CD4-positive, alpha-beta memory T cell (primary cell): ENCODE data around the gene LDB2. TPM values are rescaled to one million over a fixed set of nuclear protein-coding genes. Genes with fewer than 3 reads are reported as not detected.
A peak's percentile ranks its signal among the peaks of the same experiment; 100 is the strongest.
"Not testable (repeated sequence)": the region's sequence is repeated elsewhere in the genome, so short reads cannot be mapped to it uniquely, and the experiment has no call there.

Source experiments
- CTCF ChIA-PET: fragments of 350-600 bp; sonication (Branson Sonifier 250); formaldehyde crosslinking; loops from one replicate; lab custom pipeline; 2021; ENCODE audit warnings: inconsistent platforms; ENCODE audit not compliant: partially characterized antibody; lab: Charles Lee
- POLR2A ChIA-PET: fragments of 350-600 bp; sonication (Branson Sonifier 250); formaldehyde crosslinking; loops from one replicate; lab custom pipeline; 2021; ENCODE audit not compliant: partially characterized antibody; lab: Charles Lee
- DNase-seq, 5 donors: peaks; one replicate each; pipeline versions ENCODE4 v3.0.0 to v3.0.0-alpha.2; 2020 to 2022; ENCODE audit warnings: mixed read lengths in 1 of 5
- H3K27ac ChIP-seq: one replicate; pipeline ENCODE4 v1.7.0; 2013; ENCODE audit warnings: low read depth, low read length
- H3K27me3 ChIP-seq: 2 replicates; pipeline ENCODE4 v1.7.0; 2013; ENCODE audit warnings: mild to moderate bottlenecking, low read length, moderate library complexity; ENCODE audit not compliant: insufficient read depth
- H3K36me3 ChIP-seq: 2 replicates; pipeline ENCODE4 v1.7.0; 2013; ENCODE audit warnings: mild to moderate bottlenecking, low read length, moderate library complexity; ENCODE audit not compliant: insufficient read depth
- H3K4me1 ChIP-seq: 2 replicates; pipeline ENCODE4 v1.7.0; 2013; ENCODE audit warnings: mild to moderate bottlenecking, low read length, moderate library complexity; ENCODE audit not compliant: insufficient read depth
- H3K4me3 ChIP-seq, 2 donors: one replicate each; pipeline ENCODE4 v1.7.0; 2013; ENCODE audit warnings: low read length in 2 of 2, mild to moderate bottlenecking in 1 of 2
- H3K9me3 ChIP-seq, 2 donors: one replicate each; pipeline ENCODE4 v1.7.0; 2013; ENCODE audit warnings: low read length in 2 of 2, control low read depth in 1 of 2; ENCODE audit not compliant: control insufficient read depth in 1 of 2
- H3K27ac Mint-ChIP-seq, 7 donors: one replicate each; pipeline ENCODE4 v1.8.0; 2020 to 2021; ENCODE audit warnings: mixed read lengths in 7 of 7, mild to moderate bottlenecking in 6 of 7, inconsistent platforms in 3 of 7, moderate library complexity in 3 of 7
- H3K27me3 Mint-ChIP-seq, 2 donors: one replicate each; pipeline ENCODE4 v1.8.0; 2020 to 2021; ENCODE audit warnings: mixed read lengths in 2 of 2
- H3K36me3 Mint-ChIP-seq, 2 donors: one replicate each; pipeline ENCODE4 v1.8.0; 2020 to 2021; ENCODE audit warnings: mixed read lengths in 2 of 2, inconsistent platforms in 1 of 2, mild to moderate bottlenecking in 1 of 2
- H3K4me1 Mint-ChIP-seq, 4 donors: one replicate each; pipeline ENCODE4 v1.8.0; 2020 to 2021; ENCODE audit warnings: mixed read lengths in 4 of 4, mild to moderate bottlenecking in 1 of 4
- H3K4me3 Mint-ChIP-seq, 8 donors: one replicate each; pipeline ENCODE4 v1.8.0; 2020 to 2021; ENCODE audit warnings: mixed read lengths in 8 of 8, mild to moderate bottlenecking in 7 of 8, moderate library complexity in 6 of 8, inconsistent platforms in 3 of 8
- H3K9me3 Mint-ChIP-seq, 8 donors: one replicate each; pipeline ENCODE4 v1.8.0; 2020 to 2021; ENCODE audit warnings: mixed read lengths in 8 of 8, mild to moderate bottlenecking in 5 of 8, inconsistent platforms in 3 of 8, moderate library complexity in 1 of 8
- intact Hi-C: fragments of 100-400 bp; cut with micrococcal nuclease; formaldehyde crosslinking; loops from one replicate; pipeline ENCODE4 v1.15.1; 2023
- polyA plus RNA-seq, 2 donors: library from polyadenylated mRNA; unstranded; fragments of 300-500 nt; fragmentation: Illumina TruSeq; gene quantifications; one replicate each; pipeline ENCODE4 v1.2.3, GENCODE V29; 2021
- total RNA-seq, 2 experiments: library from RNA; stranded (reverse); gene quantifications; one replicate each; pipeline ENCODE4 v1.2.3, GENCODE V29; 2021

LDB2 gene
- total and polyA plus RNA-seq, 4 experiments from 2014 or later = not detected

GRCh38 chr4:16574981-16575380 is 323.5 kb downstream of the LDB2 start:
- no peaks in the 10 kb centered on the region for H3K36me3 Mint-ChIP-seq
- no peak overlapping the region for H3K4me3 Mint-ChIP-seq
- H3K27me3 Mint-ChIP-seq = no peaks in the 10 kb centered on the region
- H3K9me3 ChIP-seq = no peaks in the 10 kb centered on the region
- CTCF ChIA-PET = no interaction called here
- intact Hi-C loops = no loop called here
- POLR2A ChIA-PET = no interaction called here
- no peaks in the 10 kb centered on the region for H3K36me3 ChIP-seq
- no peak overlapping the region for H3K27ac Mint-ChIP-seq
- H3K9me3 Mint-ChIP-seq = peaks cover 0 to 10% (median under 1%) of the 10 kb centered on the region in 8 donors
- H3K27ac ChIP-seq = no peak overlapping the region
- H3K4me1 ChIP-seq = no peaks in the 10 kb centered on the region
- H3K27me3 ChIP-seq = no peaks in the 10 kb centered on the region
- H3K4me1 Mint-ChIP-seq = no peaks in the 10 kb centered on the region
- H3K4me3 ChIP-seq = no peak overlapping the region
- DNase-seq = no peak

- ChIA-PET CTCF (interaction anchor here (1.6 kb wide), 1 partner anchor 10 kb away, joined by 3 read pairs; no protein-coding TSS in a partner anchor), POLR2A (no interaction called here)
- Histone ChIP-seq H3K27ac (no peak overlapping the region), H3K36me3 (no peaks in the 10 kb centered on the region), H3K4me3 (no peak overlapping the region), H3K4me1 (no peaks in the 10 kb centered on the region), H3K9me3 (no peaks in the 10 kb centered on the region), H3K27me3 (no peaks in the 10 kb centered on the region)
- no peaks in the 10 kb centered on the region for H3K27me3 Mint-ChIP-seq
- H3K36me3 Mint-ChIP-seq = no peaks in the 10 kb centered on the region
- no peaks in the 10 kb centered on the region for H3K4me1 Mint-ChIP-seq
- no peak overlapping the region for H3K4me3 Mint-ChIP-seq
- H3K9me3 Mint-ChIP-seq = peaks cover 0 to 14% (median under 1%) of the 10 kb centered on the region in 8 donors
- H3K27ac Mint-ChIP-seq = no peak overlapping the region
- intact Hi-C loops = no loop called here
- DNase-seq = no peak
Measured at GRCh38 chr4:16573739-16574138, 324.7 kb downstream of the LDB2 start.

- H3K36me3 ChIP-seq = no peaks in the 10 kb centered on the region
- no peak overlapping the region for H3K27ac ChIP-seq
- no peaks in the 10 kb centered on the region for H3K9me3 ChIP-seq
- no peaks in the 10 kb centered on the region for H3K27me3 ChIP-seq
- ChIA-PET CTCF (interaction anchor here (1.6 kb wide), 1 partner anchor 9 kb away, joined by 3 read pairs; no protein-coding TSS in a partner anchor), POLR2A (no interaction called here)
- Mint-ChIP-seq H3K36me3 (no peaks in the 10 kb centered on the region), H3K4me1 (no peaks in the 10 kb centered on the region), H3K27me3 (no peaks in the 10 kb centered on the region), H3K4me3 (no peak overlapping the region), H3K27ac (no peak overlapping the region), H3K9me3 (peaks cover 0 to 14% (median under 1%) of the 10 kb centered on the region in 8 donors)
- H3K4me3 ChIP-seq = no peak overlapping the region
- DNase-seq = no peak
- no peaks in the 10 kb centered on the region for H3K4me1 ChIP-seq
- intact Hi-C loops = no loop called here
Measured at GRCh38 chr4:16573206-16573605, 325.2 kb downstream of the LDB2 start.

GRCh38 chr4:16572631-16573030 is 325.8 kb downstream of the LDB2 start:
- Histone ChIP-seq H3K27me3 (no peaks in the 10 kb centered on the region), H3K27ac (no peak overlapping the region), H3K36me3 (no peaks in the 10 kb centered on the region), H3K4me1 (no peaks in the 10 kb centered on the region), H3K9me3 (no peaks in the 10 kb centered on the region), H3K4me3 (no peak overlapping the region)
- intact Hi-C loops = no loop called here
- POLR2A ChIA-PET = no interaction called here
- Mint-ChIP-seq H3K4me3 (no peak overlapping the region), H3K4me1 (no peaks in the 10 kb centered on the region), H3K36me3 (no peaks in the 10 kb centered on the region), H3K9me3 (peaks cover 0 to 14% (median under 1%) of the 10 kb centered on the region in 8 donors), H3K27ac (peak overlapping the region in 1 of 7 donors; percentile 72), H3K27me3 (no peaks in the 10 kb centered on the region)
- CTCF ChIA-PET = interaction anchor here (1.6 kb wide), 1 partner anchor 9 kb away, joined by 3 read pairs; no protein-coding TSS in a partner anchor
- no peak for DNase-seq

GRCh38 chr4:16572161-16572560 is 326.3 kb downstream of the LDB2 start:
- Histone ChIP-seq H3K4me3 (no peak overlapping the region), H3K27ac (no peak overlapping the region), H3K4me1 (no peaks in the 10 kb centered on the region), H3K27me3 (no peaks in the 10 kb centered on the region), H3K9me3 (no peaks in the 10 kb centered on the region), H3K36me3 (no peaks in the 10 kb centered on the region)
- Mint-ChIP-seq H3K4me3 (no peak overlapping the region), H3K27me3 (no peaks in the 10 kb centered on the region), H3K27ac (no peak overlapping the region), H3K4me1 (no peaks in the 10 kb centered on the region), H3K9me3 (peaks cover 0 to 14% (median under 1%) of the 10 kb centered on the region in 8 donors), H3K36me3 (no peaks in the 10 kb centered on the region)
- intact Hi-C loops = no loop called here
- ChIA-PET POLR2A (no interaction called here), CTCF (no interaction called here)
- no peak for DNase-seq

GRCh38 chr4:16569790-16570189 is 328.7 kb downstream of the LDB2 start:
- no peak overlapping the region for H3K4me3 ChIP-seq
- no peaks in the 10 kb centered on the region for H3K27me3 ChIP-seq
- Mint-ChIP-seq H3K36me3 (no peaks in the 10 kb centered on the region), H3K9me3 (peaks cover 0 to 8% (median 0%) of the 10 kb centered on the region in 8 donors), H3K27ac (no peak overlapping the region), H3K27me3 (no peaks in the 10 kb centered on the region), H3K4me3 (no peak overlapping the region), H3K4me1 (no peaks in the 10 kb centered on the region)
- no peaks in the 10 kb centered on the region for H3K4me1 ChIP-seq
- CTCF ChIA-PET = no interaction called here
- intact Hi-C loops = no loop called here
- H3K9me3 ChIP-seq = no peaks in the 10 kb centered on the region
- POLR2A ChIA-PET = no interaction called here
- DNase-seq = no peak
- H3K27ac ChIP-seq = no peak overlapping the region
- H3K36me3 ChIP-seq = no peaks in the 10 kb centered on the region

- H3K9me3 ChIP-seq, H3K27me3 Mint-ChIP-seq, H3K36me3 ChIP-seq, H3K4me1 Mint-ChIP-seq, H3K4me3 Mint-ChIP-seq, H3K27ac Mint-ChIP-seq, H3K4me1 ChIP-seq, H3K27me3 ChIP-seq, H3K36me3 Mint-ChIP-seq, H3K4me3 ChIP-seq, DNase-seq, CTCF ChIA-PET, POLR2A ChIA-PET, intact Hi-C loops, H3K27ac ChIP-seq: not testable (repeated sequence)
- peaks cover 0 to 10% (median 7%) of the 10 kb centered on the region in 8 donors for H3K9me3 Mint-ChIP-seq
Measured at GRCh38 chr4:16557316-16557715, 341.1 kb downstream of the LDB2 start.

GRCh38 chr4:16555156-16555555 is 343.3 kb downstream of the LDB2 start:
- Histone ChIP-seq H3K27ac (no peak overlapping the region), H3K36me3 (no peaks in the 10 kb centered on the region), H3K9me3 (no peaks in the 10 kb centered on the region), H3K27me3 (no peaks in the 10 kb centered on the region), H3K4me1 (no peaks in the 10 kb centered on the region), H3K4me3 (no peak overlapping the region)
- Mint-ChIP-seq H3K27me3 (peaks cover 0 to under 1% of the 10 kb centered on the region in 2 donors), H3K36me3 (no peaks in the 10 kb centered on the region), H3K4me1 (no peaks in the 10 kb centered on the region), H3K9me3 (peaks cover 0 to 10% (median 6%) of the 10 kb centered on the region in 8 donors), H3K4me3 (no peak overlapping the region), H3K27ac (no peak overlapping the region)
- ChIA-PET POLR2A (no interaction called here), CTCF (no interaction called here)
- intact Hi-C loops = no loop called here
- no peak for DNase-seq
